Hepatocyte (in vitro differentiated cells): ENCODE data around the gene FXYD2.

Experiments used
- CTCF ChIP-seq: fragments of 200-600 bp; sonication (generic); IDR thresholded peaks from 2 replicates; pipeline ENCODE4 v1.5.1; 2016; ENCODE audit warnings: antibody characterized with exemption, mild to moderate bottlenecking; ENCODE audit not compliant: poor library complexity
- EZH2 ChIP-seq: fragments of 200-600 bp; sonication (generic); IDR thresholded peaks from 2 replicates; pipeline ENCODE4 v1.6.1; 2016; ENCODE audit warnings: antibody characterized with exemption, mild to moderate bottlenecking, borderline replicate concordance
- EZH2phosphoT487 ChIP-seq: fragments of 200-600 bp; sonication (generic); IDR thresholded peaks from one replicate; pipeline ENCODE4 v1.6.1; 2018; ENCODE audit warnings: antibody characterized with exemption, mild to moderate bottlenecking, low read depth, moderate library complexity; ENCODE audit not compliant: unreplicated experiment, severe bottlenecking

DNA sequence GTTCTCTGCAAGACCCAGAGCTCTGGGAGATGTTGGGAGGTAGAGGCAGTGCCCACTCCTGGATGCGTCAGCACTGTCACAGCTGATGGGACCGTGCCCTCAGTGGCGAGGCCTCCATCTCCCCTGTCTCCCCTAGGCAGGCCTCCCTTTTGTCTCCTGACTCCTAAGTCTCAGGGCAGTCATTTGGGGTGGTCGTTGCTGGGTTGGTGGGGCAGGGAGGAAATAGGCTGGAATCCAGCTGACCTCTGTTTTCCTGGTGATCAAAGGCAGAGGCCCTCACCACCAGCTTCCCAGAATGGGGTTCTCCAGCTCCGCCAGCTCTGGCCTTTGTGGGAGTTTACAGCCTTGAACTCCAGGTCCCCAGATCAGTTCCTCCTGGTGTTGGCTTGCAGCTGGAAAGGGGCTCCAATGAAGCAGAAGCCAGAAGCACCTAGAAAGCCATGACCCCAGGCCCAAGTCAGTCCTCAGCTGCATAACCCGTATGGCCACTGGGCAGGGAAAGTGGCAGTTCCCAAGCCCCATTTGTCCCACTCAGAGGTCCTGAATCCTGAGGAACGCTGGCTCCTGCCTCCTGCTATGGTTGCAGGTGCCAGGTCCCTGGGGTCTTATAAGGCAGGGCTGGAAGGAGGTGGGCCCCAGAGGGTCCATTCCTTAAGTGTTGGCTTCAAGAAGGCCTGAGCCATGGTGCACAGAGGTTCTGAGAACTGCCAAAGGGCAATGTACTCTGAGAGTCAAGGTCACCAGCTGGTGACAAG, 7.3 kb upstream of the FXYD2 start:
- no peak for TF ChIP-seq CTCF
- TF ChIP-seq EZH2phosphoT487: no peak
- no peak for TF ChIP-seq EZH2
